ENCODE results near the gene STARD9. TPM values are rescaled to one million over a fixed set of nuclear protein-coding genes. Genes with fewer than 3 reads are reported as not detected.
A peak's percentile ranks its signal among the peaks of the same experiment; 100 is the strongest.

The STARD9 gene
- total RNA-seq, 4 donors from 2014 or later = 1.6 to 3.5 (median 2.0) TPM

DNA sequence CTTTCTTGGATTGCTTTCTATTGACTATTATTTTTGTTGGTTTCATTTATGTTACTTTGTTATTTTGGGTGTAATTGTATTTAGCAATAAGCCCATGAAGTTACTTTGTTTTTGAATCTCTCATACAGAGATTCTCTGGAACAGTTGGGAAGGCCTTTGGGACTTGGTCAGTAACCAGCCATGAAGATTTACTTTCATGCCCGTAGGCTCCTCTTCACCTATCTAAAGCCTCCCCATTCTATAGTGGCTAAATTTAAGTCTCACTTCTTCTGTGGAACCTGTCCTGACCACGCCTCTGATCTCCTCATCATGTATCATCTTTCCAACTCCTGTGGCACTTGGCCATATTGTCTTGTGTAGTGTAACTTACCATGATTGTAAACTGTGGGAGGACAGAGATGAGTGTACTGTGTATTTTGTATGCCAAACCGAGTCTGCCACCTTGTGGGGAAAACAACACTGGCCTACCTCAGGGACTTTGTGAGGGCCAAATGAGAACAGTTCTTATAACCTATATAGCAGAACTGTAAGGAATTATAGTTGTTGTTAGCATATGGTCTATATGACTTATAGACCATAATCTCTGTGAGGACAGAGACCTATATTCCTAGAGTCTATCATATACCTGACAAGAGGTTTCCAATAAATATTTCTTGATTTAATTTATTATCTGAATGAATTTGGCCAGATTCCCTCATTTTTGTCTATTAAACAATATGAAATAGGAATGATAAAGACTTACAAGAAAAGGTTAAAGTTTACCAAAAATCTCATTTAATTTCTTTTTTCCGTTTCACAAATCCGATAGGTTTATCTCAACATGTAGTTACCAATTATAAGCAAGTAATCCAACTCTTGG, 75.0 kb downstream of the STARD9 start:
- no peaks in the 10 kb centered on the region for H3K27me3 ChIP-seq
- H3K4me1 ChIP-seq = no peaks in the 10 kb centered on the region
- no peak for TF ChIP-seq POLR2A (IDR thresholded peaks at IDR 0.05)
- TF ChIP-seq, protein P1, sequence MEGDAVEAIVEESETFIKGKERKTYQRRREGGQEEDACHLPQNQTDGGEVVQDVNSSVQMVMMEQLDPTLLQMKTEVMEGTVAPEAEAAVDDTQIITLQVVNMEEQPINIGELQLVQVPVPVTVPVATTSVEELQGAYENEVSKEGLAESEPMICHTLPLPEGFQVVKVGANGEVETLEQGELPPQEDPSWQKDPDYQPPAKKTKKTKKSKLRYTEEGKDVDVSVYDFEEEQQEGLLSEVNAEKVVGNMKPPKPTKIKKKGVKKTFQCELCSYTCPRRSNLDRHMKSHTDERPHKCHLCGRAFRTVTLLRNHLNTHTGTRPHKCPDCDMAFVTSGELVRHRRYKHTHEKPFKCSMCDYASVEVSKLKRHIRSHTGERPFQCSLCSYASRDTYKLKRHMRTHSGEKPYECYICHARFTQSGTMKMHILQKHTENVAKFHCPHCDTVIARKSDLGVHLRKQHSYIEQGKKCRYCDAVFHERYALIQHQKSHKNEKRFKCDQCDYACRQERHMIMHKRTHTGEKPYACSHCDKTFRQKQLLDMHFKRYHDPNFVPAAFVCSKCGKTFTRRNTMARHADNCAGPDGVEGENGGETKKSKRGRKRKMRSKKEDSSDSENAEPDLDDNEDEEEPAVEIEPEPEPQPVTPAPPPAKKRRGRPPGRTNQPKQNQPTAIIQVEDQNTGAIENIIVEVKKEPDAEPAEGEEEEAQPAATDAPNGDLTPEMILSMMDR (IDR thresholded peaks at IDR 0.05 in 4 of 5, conservative IDR thresholded peaks at IDR 0.05 in 1 of 5) = peak; percentile 47 to 78 (median 62)
- no peak overlapping the region for H3K4me3 ChIP-seq
- ATAC-seq (peak; percentile 95 to 99), DNase-seq (peak; percentile 55 to 57)
- no peaks in the 10 kb centered on the region for H3K36me3 ChIP-seq
- H3K27ac ChIP-seq = peak overlapping the region in 1 of 4 donors; percentile 11
- H3K9me3 ChIP-seq = no peaks in the 10 kb centered on the region
- intact Hi-C loops (cut with DNase I; ENCODE audit: low total_unique reads) (loop anchor here (1.0 to 5.0 kb wide), 4 partner anchors 76 to 583 kb away; partner anchors contain the start of genes HAUS2, LRRC57, STARD9 and ZNF106), in situ Hi-C loops (cut with MboI; ENCODE audit: low sequenced_read_pairs in 4 of 4) (no loop called here)

DNA sequence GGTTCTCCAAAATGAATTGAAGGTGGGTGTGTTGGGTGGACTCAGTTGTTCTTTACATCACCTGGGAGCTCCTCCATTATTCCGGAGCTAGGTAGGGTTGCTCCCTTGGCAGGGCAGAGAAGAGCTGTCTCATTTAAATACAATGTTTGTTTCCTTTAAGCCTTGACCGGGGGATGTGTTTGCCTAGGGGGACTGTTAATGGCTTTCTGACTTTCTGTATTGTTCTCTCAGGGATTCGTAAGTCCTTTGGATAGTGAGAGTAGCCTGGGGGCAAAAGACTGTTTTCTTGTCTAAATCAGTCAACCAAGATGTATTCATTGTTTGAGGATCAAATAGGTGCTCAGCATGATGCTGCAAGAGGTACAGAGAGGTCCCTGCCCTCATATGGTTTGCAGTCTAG, 90.4 kb downstream of the STARD9 start:
- Histone ChIP-seq H3K4me3 (no peak overlapping the region), H3K36me3 (peaks cover 0 to 4% of the 10 kb centered on the region in 2 donors), H3K9me3 (no peaks in the 10 kb centered on the region), H3K4me1 (no peaks in the 10 kb centered on the region), H3K27ac (no peak overlapping the region), H3K27me3 (no peaks in the 10 kb centered on the region)
- ATAC-seq (no peak), DNase-seq (no peak)
- intact Hi-C loops (cut with DNase I; ENCODE audit: low total_unique reads) (no loop called here), in situ Hi-C loops (cut with MboI; ENCODE audit: low sequenced_read_pairs in 4 of 4) (no loop called here)
- TF ChIP-seq, protein P1 (IDR thresholded peaks at IDR 0.05 in 4 of 5, conservative IDR thresholded peaks at IDR 0.05 in 1 of 5) = no peak
- TF ChIP-seq POLR2A (IDR thresholded peaks at IDR 0.05) = no peak

DNA sequence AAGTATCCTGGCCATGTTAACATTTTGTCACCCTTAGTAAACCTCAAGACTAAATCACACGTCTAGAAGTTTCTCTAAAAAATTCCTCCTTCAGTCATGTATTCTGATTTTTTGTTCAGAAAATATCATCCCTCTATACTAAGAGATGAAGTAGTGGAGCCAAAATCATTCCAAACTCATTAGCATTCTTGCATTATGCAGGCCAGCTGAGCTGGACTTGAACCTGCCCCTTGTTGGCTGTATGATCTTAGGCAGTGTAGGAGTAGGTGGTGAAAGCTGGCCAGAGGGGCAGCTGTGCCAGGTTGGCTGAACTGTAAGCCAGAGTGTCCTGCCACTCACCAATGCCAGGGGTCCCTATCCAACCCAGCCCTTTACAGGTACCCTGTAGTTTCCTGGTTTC, 92.4 kb downstream of the STARD9 start:
- H3K4me1 ChIP-seq = no peaks in the 10 kb centered on the region
- no peaks in the 10 kb centered on the region for H3K9me3 ChIP-seq
- no peak for ATAC-seq
- no peak overlapping the region for H3K4me3 ChIP-seq
- no peaks in the 10 kb centered on the region for H3K27me3 ChIP-seq
- H3K27ac ChIP-seq = no peak overlapping the region
- intact Hi-C loops (cut with DNase I; ENCODE audit: low total_unique reads) (no loop called here), in situ Hi-C loops (cut with MboI; ENCODE audit: low sequenced_read_pairs in 4 of 4) (no loop called here)
- no peak for DNase-seq
- peaks cover 0 to 2% of the 10 kb centered on the region in 2 donors for H3K36me3 ChIP-seq
- TF ChIP-seq, protein P1 (IDR thresholded peaks at IDR 0.05 in 4 of 5, conservative IDR thresholded peaks at IDR 0.05 in 1 of 5) = no peak
- TF ChIP-seq POLR2A (IDR thresholded peaks at IDR 0.05) = no peak

DNA sequence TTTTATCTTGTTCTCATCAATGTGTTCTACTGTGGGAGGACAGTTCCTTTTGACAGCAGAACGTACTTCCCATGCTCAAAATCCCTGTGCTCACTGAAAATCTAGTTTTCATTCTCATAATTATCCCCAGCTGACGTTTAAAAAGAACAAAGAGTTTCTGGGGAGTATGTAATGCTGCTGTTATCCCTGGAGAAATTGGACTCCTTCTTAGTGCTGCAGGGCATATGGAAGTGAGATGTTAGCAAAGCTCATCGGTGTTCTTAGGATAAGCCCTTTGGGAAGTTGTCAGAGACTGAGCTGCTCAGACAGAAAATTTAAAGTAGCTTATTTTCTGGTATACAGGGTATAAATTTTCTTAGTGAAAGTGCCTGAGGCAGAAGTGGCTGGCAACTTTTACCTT, 95.0 kb downstream of the STARD9 start:
- Histone ChIP-seq H3K27ac (no peak overlapping the region), H3K36me3 (peaks cover 0 to 6% of the 10 kb centered on the region in 2 donors), H3K4me3 (no peak overlapping the region), H3K4me1 (no peaks in the 10 kb centered on the region), H3K27me3 (no peaks in the 10 kb centered on the region), H3K9me3 (no peaks in the 10 kb centered on the region)
- ATAC-seq (no peak), DNase-seq (no peak)
- TF ChIP-seq POLR2A (IDR thresholded peaks at IDR 0.05) = no peak
- in situ Hi-C loops (cut with MboI; ENCODE audit: low sequenced_read_pairs in 4 of 4) = no loop called here
- intact Hi-C loops (cut with DNase I; ENCODE audit: low total_unique reads) = no loop called here

DNA sequence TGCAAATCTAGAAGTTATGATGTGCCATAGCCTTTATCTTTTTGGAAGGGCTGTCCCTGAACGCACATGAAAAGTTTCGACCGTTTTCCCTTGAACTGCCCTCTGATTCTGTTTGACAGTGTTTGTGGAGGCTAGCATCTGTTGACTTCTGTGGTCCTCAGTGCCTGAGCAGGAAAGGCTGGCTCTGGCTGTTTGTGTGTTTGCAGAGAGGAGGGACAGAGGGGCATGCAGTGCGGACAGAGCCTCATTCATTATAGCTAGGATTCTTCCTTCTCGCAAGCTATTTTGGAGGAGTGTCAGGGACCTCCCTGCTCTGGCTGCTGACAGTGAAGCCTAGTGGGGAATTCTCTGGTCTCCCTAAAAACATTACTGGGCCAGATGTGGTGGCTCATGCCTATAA, 97.0 kb downstream of the STARD9 start:
- no peaks in the 10 kb centered on the region for H3K4me1 ChIP-seq
- intact Hi-C loops (cut with DNase I; ENCODE audit: low total_unique reads) = no loop called here
- DNase-seq (no peak), ATAC-seq (no peak)
- no peak overlapping the region for H3K27ac ChIP-seq
- TF ChIP-seq, protein P1 (IDR thresholded peaks at IDR 0.05 in 4 of 5, conservative IDR thresholded peaks at IDR 0.05 in 1 of 5) = no peak
- no peak for TF ChIP-seq POLR2A (IDR thresholded peaks at IDR 0.05)
- no peak overlapping the region for H3K4me3 ChIP-seq
- no peaks in the 10 kb centered on the region for H3K27me3 ChIP-seq
- in situ Hi-C loops (cut with MboI; ENCODE audit: low sequenced_read_pairs in 4 of 4) = no loop called here
- H3K9me3 ChIP-seq = no peaks in the 10 kb centered on the region
- H3K36me3 ChIP-seq = peaks cover 0 to 6% of the 10 kb centered on the region in 2 donors

Measured in gastrocnemius medialis (tissue), 4 donors.